Activated CD8-positive, alpha-beta memory T cell treated with anti-CD3 and anti-CD28 coated beads, Interleukin-2, amount 50 U/mL, for 1 hour (primary cell): ENCODE measurements around the gene CYS1.

Source experiments
- DNase-seq: peaks from one replicate; pipeline ENCODE4 v3.0.0-alpha.2; 2020; ENCODE audit errors: extremely low read depth

The CYS1 gene

DNA sequence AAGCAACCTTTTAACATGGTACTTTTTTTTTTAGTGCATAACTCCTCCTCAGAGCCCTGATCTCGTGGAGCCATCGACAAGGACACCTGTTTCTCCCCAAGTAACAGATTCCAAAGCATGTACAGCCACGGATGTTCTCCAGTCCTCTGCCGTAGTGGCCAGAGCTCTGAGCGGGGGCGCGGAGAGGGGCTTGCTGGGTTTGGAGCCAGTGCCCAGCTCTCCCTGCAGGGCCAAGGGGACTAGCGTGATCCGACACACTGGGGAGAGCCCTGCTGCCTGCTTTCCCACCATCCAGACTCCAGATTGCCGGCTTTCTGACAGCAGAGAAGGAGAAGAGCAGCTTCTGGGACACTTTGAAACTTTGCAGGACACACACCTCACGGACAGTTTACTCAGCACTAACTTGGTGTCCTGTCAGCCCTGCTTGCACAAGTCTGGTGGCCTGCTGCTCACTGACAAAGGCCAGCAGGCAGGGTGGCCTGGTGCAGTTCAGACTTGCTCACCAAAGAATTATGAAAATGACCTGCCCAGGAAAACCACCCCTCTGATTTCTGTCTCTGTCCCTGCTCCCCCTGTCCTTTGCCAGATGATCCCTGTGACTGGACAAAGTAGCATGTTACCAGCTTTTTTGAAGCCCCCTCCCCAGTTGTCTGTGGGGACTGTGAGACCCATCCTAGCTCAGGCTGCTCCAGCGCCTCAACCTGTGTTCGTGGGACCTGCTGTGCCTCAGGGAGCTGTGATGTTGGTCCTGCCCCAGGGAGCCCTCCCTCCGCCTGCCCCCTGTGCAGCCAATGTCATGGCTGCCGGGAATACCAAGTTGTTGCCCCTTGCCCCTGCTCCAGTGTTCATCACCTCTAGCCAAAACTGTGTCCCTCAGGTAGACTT, 32.4 kb downstream of the CYS1 start:
- no peak for DNase-seq

GRCh38 chr2:10046931-10047330, 33.3 kb downstream of the CYS1 start:
- DNase-seq: no peak

GRCh38 chr2:10045561-10046355, 34.5 kb downstream of the CYS1 start:
- no peak for DNase-seq

DNA sequence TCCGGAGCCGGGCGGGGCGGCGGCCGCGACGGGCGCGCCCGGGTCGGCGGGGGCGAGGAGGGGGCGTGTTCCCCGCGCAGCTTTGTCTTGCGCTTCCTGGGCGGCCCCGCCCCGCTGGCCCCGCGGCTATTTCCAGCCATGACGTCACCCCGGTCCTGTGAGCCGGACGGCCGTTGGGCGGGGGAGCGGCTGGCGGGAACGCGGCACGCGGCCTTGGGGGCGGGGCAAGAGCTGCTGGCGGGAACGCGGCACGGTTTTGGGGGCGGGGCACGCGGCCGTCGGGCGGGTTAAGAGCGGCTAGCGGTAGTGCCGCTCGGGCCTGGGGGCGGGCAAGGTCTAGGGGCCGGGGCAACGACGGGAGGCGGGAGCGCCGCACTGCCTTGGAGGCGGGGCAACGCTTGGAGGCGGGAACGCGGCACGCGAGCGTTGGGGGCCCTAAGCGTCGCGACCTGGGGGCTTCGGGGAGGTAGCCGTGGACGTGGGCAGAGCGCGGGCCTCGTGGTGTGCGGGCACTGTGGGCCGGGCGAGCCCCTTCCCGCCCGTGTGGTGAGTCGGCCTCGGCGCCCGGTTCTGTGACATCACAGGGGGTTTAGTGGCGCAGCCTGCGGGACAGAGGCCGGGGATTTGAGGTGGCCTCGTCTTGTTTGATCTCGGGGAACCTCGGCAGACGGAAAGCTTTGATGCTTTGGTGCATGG, 36.2 kb downstream of the CYS1 start:
- peak; percentile 88 for DNase-seq

GRCh38 chr2:10043256-10043905, 36.8 kb downstream of the CYS1 start, which contains the start of gene KLF11:
TSS of gene KLF11 (plus strand) at chr2:10043550. CDS start at chr2:10043717, 167 bp downstream.
- DNase-seq: no peak

- DNase-seq: no peak
Observed at GRCh38 chr2:10042301-10043161, 37.7 kb downstream of the CYS1 start.

- DNase-seq: no peak
Observed at GRCh38 chr2:10041711-10042110, 38.5 kb downstream of the CYS1 start.

DNA sequence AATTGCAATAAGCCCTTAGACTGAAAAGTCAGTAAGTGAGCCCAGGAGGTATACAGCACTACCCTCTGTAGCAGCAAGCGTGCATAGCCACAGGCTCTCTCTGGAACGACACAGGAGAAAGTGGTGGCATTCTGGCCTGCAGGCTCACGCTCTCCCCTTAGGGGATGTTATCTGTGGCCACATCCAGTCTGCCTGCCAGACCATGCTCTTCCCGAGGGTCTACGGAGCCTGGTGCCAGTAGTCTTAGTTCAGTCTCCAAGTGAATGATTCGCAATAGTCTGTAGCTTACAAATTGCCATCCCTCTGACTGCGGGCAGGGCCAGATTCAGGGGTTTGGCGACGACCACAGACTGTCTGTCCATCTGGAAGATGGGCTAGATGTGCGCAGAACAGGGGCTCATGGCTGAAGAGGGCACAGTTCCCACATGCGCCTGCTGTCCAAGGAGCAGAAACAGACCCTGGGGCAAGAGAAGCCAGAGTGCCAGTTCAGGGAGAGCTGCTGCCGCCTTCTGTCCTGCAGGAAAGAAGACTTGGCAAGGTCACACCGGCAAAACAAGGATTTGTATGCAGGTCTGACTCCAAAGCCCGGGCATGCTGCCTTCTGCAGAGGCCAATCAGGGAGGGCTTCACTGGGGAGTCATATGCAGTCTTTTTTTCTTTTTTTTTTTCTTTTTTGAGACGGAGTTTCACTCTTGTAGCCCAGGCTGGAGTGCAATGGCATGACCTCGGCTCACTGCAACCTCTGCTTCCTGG, 40.4 kb downstream of the CYS1 start:
- DNase-seq: no peak

- no peak for DNase-seq
Observed at GRCh38 chr2:10038716-10039115, 41.5 kb downstream of the CYS1 start.

- DNase-seq: no peak
Observed at GRCh38 chr2:10038123-10038522, 42.1 kb downstream of the CYS1 start.

DNA sequence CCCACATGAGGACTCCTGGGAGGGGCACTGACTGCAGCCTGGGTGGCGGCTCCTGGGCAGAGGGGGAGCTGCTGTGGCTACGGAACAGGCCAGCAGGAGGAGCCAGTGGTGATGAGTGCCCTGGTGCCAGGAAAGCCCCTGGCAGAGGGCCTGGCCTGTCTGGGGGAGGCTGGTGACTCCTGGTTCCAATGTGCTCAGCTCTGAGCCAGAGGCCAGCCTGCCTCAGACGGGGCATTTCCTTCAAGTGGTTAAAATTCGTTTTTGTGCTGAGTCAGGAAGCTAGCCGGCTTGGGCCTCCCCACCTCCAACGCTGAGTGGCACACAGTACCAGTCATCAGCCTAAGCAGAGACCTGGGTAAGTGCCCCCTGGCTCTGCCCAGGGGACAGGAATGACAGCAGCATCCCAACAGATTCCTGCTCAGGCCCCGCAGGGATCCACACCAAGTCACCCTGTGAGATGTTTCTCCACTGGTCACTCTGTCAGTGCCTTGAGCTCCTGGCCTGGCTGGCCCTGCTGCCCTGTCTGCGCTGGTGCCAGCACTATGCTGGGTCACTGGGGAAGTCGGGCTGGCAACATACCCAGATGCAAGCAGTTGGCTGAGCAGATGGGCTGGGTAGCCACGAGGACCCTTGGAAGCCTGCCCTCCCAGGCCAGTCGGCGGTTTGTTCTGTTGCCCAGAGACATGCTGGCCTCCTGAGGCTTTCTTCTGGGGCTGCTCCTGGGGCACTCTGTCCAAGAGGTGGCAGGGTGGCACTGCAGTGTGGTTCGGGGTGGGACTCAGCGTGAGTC, 43.9 kb downstream of the CYS1 start:
- no peak for DNase-seq

DNA sequence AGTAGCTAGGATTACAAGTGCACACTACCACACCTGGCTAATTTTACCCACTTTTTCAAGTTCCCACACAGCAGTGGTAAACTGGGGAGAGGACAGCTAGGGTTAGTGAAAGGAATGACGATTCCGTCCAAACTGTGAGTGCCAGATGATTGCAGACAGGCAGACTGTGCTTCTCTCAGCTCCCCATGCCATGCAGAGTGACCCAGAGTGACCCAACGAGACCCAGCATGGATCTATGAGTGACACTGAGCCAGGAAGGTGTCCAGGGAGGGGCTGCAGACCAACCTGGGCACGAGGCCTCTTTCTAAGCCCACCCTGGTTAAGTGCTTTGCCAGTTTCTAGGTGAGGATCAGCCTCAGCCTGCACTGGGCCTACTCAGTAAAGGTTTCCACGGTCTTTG, 44.6 kb downstream of the CYS1 start:
- no peak for DNase-seq

DNA sequence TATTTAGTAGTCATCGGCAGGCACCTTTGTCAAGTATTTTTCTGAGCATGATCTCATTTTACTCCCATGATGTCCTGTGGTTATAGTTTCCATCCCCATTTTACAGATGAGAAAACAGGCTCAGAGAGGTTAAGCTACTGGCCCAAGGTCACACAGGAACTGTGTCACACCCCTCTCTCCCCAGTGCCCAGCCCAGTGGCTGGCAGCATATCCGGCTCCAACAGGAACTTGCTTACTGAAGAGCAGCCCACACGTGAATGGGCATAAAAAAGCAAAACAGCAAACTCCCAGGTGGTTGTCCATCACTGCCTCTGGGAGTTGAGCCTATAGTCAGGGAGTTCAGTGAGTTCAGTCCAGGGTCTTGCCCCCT, 45.2 kb downstream of the CYS1 start:
- no peak for DNase-seq

DNA sequence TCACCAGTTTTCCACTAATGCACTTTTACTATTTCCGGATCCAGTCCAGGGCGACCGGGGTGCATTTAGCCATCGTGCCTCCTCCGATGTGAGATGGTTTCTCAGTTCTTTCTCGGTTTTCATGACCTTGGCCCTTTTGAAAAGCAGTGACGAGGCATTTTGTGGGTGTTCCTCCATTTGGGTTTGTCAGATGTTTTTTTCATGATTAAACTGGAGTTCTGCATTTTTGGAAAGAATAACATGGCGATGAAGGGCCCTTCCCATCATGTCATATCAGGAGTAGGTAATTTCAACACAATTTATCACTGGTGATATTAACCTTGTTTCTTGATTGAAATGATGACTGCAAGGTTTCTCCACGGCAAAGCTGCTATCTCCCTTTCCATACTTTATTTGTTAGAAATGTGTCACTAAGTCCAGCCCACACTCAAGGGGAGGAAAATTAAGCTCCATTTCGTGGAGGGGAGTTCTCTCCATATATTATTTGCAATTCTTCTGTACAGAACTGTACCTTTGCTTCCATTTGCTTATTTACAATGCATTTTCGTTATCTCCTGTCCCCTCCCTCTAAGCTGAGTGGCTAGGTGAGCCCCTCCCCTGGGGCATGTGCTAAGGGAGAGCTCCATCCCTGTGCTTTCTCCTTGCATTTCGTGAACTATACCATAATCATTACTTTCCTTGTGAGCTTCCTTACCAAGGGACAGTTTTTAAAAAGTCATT, 45.7 kb downstream of the CYS1 start:
- no peak for DNase-seq

DNA sequence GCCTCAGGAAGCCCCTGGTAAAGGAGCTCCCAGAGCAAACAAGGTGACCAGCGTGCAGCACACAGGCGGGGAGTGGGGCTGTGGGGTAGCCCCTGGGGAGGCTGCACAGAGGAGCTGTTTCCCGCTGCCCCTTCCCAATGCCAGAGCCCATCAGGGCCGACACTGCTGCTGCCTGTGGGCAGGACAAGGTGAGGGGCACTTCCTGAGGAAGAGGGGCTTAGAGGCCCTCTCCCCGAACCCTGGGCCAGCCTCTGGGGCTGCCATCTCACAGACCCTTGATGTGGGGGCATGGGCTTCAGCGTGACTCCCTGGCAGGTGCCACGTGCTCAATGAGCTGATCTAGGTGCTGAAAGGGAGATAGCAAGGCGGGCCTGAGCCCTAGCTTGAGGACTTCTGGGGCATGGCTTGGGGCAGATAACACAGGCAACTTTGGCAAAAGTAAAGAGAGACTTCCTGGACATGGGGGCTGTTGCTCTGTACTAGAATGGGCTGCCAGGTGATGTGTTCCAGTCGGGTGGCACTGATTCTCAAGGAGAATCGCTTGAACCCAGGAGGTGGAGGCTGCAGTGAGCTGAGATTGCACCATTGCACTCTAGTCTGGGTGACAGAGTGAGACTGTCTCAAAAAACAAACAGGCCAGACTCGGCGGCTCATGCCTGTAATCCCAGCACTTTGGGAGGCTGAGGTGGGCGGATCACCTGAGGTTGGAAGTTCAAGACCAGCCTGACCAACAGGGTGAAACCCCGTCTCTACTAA, 46.8 kb downstream of the CYS1 start:
- no peak for DNase-seq

DNA sequence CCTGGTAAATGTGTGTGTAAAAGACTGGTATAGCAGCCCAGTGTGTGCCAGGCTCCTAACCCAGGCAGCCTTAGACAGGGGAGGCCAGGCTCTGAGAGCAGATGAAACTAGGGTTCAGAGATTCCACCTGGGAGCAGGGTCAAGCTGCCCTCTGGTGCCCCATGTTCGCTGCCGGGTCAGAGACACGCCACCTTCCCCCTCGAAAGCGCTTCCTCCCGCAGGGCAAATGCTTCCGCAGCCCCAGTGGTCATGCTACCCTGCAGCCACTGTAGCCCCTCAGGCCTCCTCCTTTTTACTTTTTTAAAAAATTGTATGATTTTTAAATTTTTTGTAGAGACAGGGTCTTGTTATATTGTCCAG, 47.5 kb downstream of the CYS1 start:
- no peak for DNase-seq

- no peak for DNase-seq
Observed at GRCh38 chr2:10031886-10032745, 48.1 kb downstream of the CYS1 start.
